CD4-positive, alpha-beta memory T cell (primary cell): ENCODE results near the gene NUBPL. TPM values are rescaled to one million over a fixed set of nuclear protein-coding genes. Genes with fewer than 3 reads are reported as not detected.

Experiments
- CTCF ChIA-PET: fragments of 350-600 bp; sonication (Branson Sonifier 250); formaldehyde crosslinking; loops from one replicate; lab custom pipeline; 2021; ENCODE audit warnings: inconsistent platforms; ENCODE audit not compliant: partially characterized antibody; lab: Charles Lee
- POLR2A ChIA-PET: fragments of 350-600 bp; sonication (Branson Sonifier 250); formaldehyde crosslinking; loops from one replicate; lab custom pipeline; 2021; ENCODE audit not compliant: partially characterized antibody; lab: Charles Lee
- DNase-seq, 5 donors: peaks; one replicate each; pipeline versions ENCODE4 v3.0.0 to v3.0.0-alpha.2; 2020 to 2022; ENCODE audit warnings: mixed read lengths in 1 of 5
- H3K27ac ChIP-seq: one replicate; pipeline ENCODE4 v1.7.0; 2013; ENCODE audit warnings: low read depth, low read length
- H3K27me3 ChIP-seq: 2 replicates; pipeline ENCODE4 v1.7.0; 2013; ENCODE audit warnings: mild to moderate bottlenecking, low read length, moderate library complexity; ENCODE audit not compliant: insufficient read depth
- H3K36me3 ChIP-seq: 2 replicates; pipeline ENCODE4 v1.7.0; 2013; ENCODE audit warnings: mild to moderate bottlenecking, low read length, moderate library complexity; ENCODE audit not compliant: insufficient read depth
- H3K4me1 ChIP-seq: 2 replicates; pipeline ENCODE4 v1.7.0; 2013; ENCODE audit warnings: mild to moderate bottlenecking, low read length, moderate library complexity; ENCODE audit not compliant: insufficient read depth
- H3K4me3 ChIP-seq, 2 donors: one replicate each; pipeline ENCODE4 v1.7.0; 2013; ENCODE audit warnings: low read length in 2 of 2, mild to moderate bottlenecking in 1 of 2
- H3K9me3 ChIP-seq, 2 donors: one replicate each; pipeline ENCODE4 v1.7.0; 2013; ENCODE audit warnings: low read length in 2 of 2, control low read depth in 1 of 2; ENCODE audit not compliant: control insufficient read depth in 1 of 2
- H3K27ac Mint-ChIP-seq, 7 donors: one replicate each; pipeline ENCODE4 v1.8.0; 2020 to 2021; ENCODE audit warnings: mixed read lengths in 7 of 7, mild to moderate bottlenecking in 6 of 7, inconsistent platforms in 3 of 7, moderate library complexity in 3 of 7
- H3K27me3 Mint-ChIP-seq, 2 donors: one replicate each; pipeline ENCODE4 v1.8.0; 2020 to 2021; ENCODE audit warnings: mixed read lengths in 2 of 2
- H3K36me3 Mint-ChIP-seq, 2 donors: one replicate each; pipeline ENCODE4 v1.8.0; 2020 to 2021; ENCODE audit warnings: mixed read lengths in 2 of 2, inconsistent platforms in 1 of 2, mild to moderate bottlenecking in 1 of 2
- H3K4me1 Mint-ChIP-seq, 4 donors: one replicate each; pipeline ENCODE4 v1.8.0; 2020 to 2021; ENCODE audit warnings: mixed read lengths in 4 of 4, mild to moderate bottlenecking in 1 of 4
- H3K4me3 Mint-ChIP-seq, 8 donors: one replicate each; pipeline ENCODE4 v1.8.0; 2020 to 2021; ENCODE audit warnings: mixed read lengths in 8 of 8, mild to moderate bottlenecking in 7 of 8, moderate library complexity in 6 of 8, inconsistent platforms in 3 of 8
- H3K9me3 Mint-ChIP-seq, 8 donors: one replicate each; pipeline ENCODE4 v1.8.0; 2020 to 2021; ENCODE audit warnings: mixed read lengths in 8 of 8, mild to moderate bottlenecking in 5 of 8, inconsistent platforms in 3 of 8, moderate library complexity in 1 of 8
- intact Hi-C: fragments of 100-400 bp; cut with micrococcal nuclease; formaldehyde crosslinking; loops from one replicate; pipeline ENCODE4 v1.15.1; 2023
- polyA plus RNA-seq, 2 donors: library from polyadenylated mRNA; unstranded; fragments of 300-500 nt; fragmentation: Illumina TruSeq; gene quantifications; one replicate each; pipeline ENCODE4 v1.2.3, GENCODE V29; 2021
- total RNA-seq, 2 experiments: library from RNA; stranded (reverse); gene quantifications; one replicate each; pipeline ENCODE4 v1.2.3, GENCODE V29; 2021

The NUBPL gene
- total and polyA plus RNA-seq, 4 experiments from 2014 or later, result 7.2 to 10.1 (median 7.4) TPM

- H3K36me3 ChIP-seq, result no peaks in the 10 kb centered on the region
- H3K4me1 ChIP-seq, result no peaks in the 10 kb centered on the region
- Mint-ChIP-seq H3K9me3 (peaks cover 4 to 49% (median 36%) of the 10 kb centered on the region in 8 donors), H3K27me3 (no peaks in the 10 kb centered on the region), H3K36me3 (peaks cover 37 to 52% of the 10 kb centered on the region in 2 donors), H3K4me3 (no peak overlapping the region), H3K4me1 (peaks cover 8 to 14% (median 11%) of the 10 kb centered on the region in 4 donors), H3K27ac (no peak overlapping the region)
- intact Hi-C loops, result no loop called here
- ChIA-PET POLR2A (no interaction called here), CTCF (no interaction called here)
- H3K4me3 ChIP-seq, result no peak overlapping the region
- no peaks in the 10 kb centered on the region for H3K9me3 ChIP-seq
- H3K27ac ChIP-seq, result no peak overlapping the region
- no peaks in the 10 kb centered on the region for H3K27me3 ChIP-seq
- no peak for DNase-seq
Observed at GRCh38 chr14:31660728-31661127, 99.5 kb downstream of the NUBPL start.

DNA sequence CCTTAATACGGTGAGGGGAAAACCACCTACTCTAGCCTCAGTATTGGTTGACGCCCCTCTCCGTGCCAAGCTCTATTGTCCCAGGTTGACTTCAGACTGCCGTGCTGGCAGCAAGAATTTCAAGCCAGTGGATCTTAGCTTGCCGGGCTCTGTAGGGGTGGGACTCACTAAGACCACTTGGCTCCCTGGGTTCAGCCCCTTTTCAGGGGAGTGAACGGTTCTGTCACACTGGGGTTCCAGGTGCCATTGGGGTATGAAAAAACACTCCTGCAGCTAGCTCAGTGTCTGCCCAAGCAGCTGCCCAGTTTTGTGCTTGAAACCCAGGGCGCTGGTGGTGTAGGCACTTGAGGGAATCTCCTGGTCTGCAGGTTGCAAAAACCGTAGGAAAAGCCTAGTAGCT lies 107.1 kb downstream of the NUBPL start:
- Mint-ChIP-seq H3K9me3 (peaks cover 4 to 67% (median 49%) of the 10 kb centered on the region in 8 donors), H3K36me3 (peaks cover 40 to 68% of the 10 kb centered on the region in 2 donors), H3K4me1 (peaks cover 0 to 1% (median 0%) of the 10 kb centered on the region in 4 donors), H3K4me3 (no peak overlapping the region), H3K27me3 (no peaks in the 10 kb centered on the region), H3K27ac (no peak overlapping the region)
- CTCF ChIA-PET, result no interaction called here
- no peaks in the 10 kb centered on the region for H3K9me3 ChIP-seq
- no peaks in the 10 kb centered on the region for H3K4me1 ChIP-seq
- H3K4me3 ChIP-seq, result no peak overlapping the region
- H3K27ac ChIP-seq, result no peak overlapping the region
- no peaks in the 10 kb centered on the region for H3K27me3 ChIP-seq
- DNase-seq, result no peak
- intact Hi-C loops, result no loop called here
- no peaks in the 10 kb centered on the region for H3K36me3 ChIP-seq
- POLR2A ChIA-PET, result no interaction called here

DNA sequence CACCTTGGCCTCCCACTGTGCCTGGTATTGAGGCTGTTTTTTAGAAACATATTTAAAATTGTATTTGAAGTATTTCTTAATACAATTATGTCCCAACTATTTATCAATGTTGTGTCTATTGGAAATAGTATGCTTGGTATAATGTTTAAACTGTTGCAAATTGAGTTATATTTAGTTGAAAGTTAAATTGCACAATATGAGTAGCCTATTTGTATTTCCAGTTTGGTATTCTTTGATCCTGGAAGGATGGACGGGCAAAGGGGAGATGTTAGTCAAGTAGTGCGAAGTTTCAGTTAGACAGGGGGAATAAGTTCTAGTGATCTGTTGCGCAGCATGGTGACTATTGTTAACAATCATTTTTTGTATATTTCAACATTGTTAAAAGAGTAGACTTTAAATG lies 111.5 kb downstream of the NUBPL start:
- intact Hi-C loops, result no loop called here
- no peaks in the 10 kb centered on the region for H3K9me3 ChIP-seq
- ChIA-PET CTCF (no interaction called here), POLR2A (no interaction called here)
- H3K4me3 ChIP-seq, result no peak overlapping the region
- H3K4me1 ChIP-seq, result no peaks in the 10 kb centered on the region
- Mint-ChIP-seq H3K27ac (no peak overlapping the region), H3K4me1 (peaks cover 0 to 1% (median 0%) of the 10 kb centered on the region in 4 donors), H3K36me3 (peaks cover 24 to 53% of the 10 kb centered on the region in 2 donors), H3K4me3 (no peak overlapping the region), H3K9me3 (peaks cover 0 to 31% (median 22%) of the 10 kb centered on the region in 8 donors), H3K27me3 (no peaks in the 10 kb centered on the region)
- no peak overlapping the region for H3K27ac ChIP-seq
- no peaks in the 10 kb centered on the region for H3K27me3 ChIP-seq
- H3K36me3 ChIP-seq, result no peaks in the 10 kb centered on the region
- DNase-seq, result no peak

DNA sequence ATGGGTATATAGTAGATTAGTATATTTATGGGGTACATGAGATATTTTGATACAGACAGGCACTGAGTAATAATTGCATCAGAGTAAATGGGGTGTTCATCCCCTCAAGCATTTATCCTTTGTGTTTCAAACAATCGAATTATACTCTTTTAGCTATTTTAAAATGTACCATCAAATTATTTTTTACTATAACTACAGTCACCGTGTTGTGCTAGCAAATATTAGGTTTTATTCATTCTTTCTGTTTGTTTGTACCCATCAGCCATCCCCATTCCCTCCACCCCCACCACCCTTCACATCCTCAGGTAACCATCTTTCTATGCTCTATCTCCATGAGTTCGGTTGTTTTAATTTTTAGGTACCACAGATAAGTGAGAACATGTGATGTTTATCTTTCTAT lies 115.8 kb downstream of the NUBPL start:
- intact Hi-C loops, result no loop called here
- no peaks in the 10 kb centered on the region for H3K9me3 ChIP-seq
- H3K4me3 ChIP-seq, result no peak overlapping the region
- no peak for DNase-seq
- CTCF ChIA-PET, result no interaction called here
- Mint-ChIP-seq H3K9me3 (peaks cover 0 to 12% (median 3%) of the 10 kb centered on the region in 8 donors), H3K36me3 (peaks cover 25 to 63% of the 10 kb centered on the region in 2 donors), H3K4me1 (peaks cover 0 to 6% (median 0%) of the 10 kb centered on the region in 4 donors), H3K27me3 (no peaks in the 10 kb centered on the region), H3K4me3 (no peak overlapping the region), H3K27ac (no peak overlapping the region)
- H3K36me3 ChIP-seq, result no peaks in the 10 kb centered on the region
- no peaks in the 10 kb centered on the region for H3K4me1 ChIP-seq
- POLR2A ChIA-PET, result no interaction called here
- H3K27me3 ChIP-seq, result no peaks in the 10 kb centered on the region
- no peak overlapping the region for H3K27ac ChIP-seq

DNA sequence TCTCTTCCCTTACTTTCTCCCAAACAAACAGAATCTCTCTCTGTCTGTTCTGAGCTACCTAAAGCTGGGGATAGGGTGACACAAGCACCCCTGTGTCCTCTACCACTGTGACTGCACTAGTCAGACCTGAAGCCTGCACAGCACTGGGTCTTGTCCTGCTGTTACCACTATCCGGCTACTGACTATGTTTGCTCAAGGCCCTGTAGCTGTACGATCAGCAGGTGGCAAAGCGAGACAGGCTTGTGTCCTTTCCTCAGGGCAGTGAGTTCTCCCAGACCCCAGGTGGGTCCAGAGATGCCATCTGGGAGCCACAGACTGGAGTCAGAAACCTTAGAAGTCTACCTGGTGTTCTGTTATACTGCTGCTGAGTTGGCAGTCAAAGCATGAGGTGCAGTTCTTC lies 116.4 kb downstream of the NUBPL start:
- Mint-ChIP-seq H3K4me1 (peaks cover 0 to 6% (median 0%) of the 10 kb centered on the region in 4 donors), H3K27me3 (no peaks in the 10 kb centered on the region), H3K4me3 (no peak overlapping the region), H3K36me3 (peaks cover 28 to 67% of the 10 kb centered on the region in 2 donors), H3K9me3 (peaks cover 0 to 16% (median 6%) of the 10 kb centered on the region in 8 donors), H3K27ac (no peak overlapping the region)
- no peak for DNase-seq
- ChIA-PET POLR2A (no interaction called here), CTCF (no interaction called here)
- no peaks in the 10 kb centered on the region for H3K4me1 ChIP-seq
- H3K9me3 ChIP-seq, result no peaks in the 10 kb centered on the region
- no peaks in the 10 kb centered on the region for H3K27me3 ChIP-seq
- H3K36me3 ChIP-seq, result no peaks in the 10 kb centered on the region
- intact Hi-C loops, result no loop called here
- no peak overlapping the region for H3K4me3 ChIP-seq
- H3K27ac ChIP-seq, result no peak overlapping the region

DNA sequence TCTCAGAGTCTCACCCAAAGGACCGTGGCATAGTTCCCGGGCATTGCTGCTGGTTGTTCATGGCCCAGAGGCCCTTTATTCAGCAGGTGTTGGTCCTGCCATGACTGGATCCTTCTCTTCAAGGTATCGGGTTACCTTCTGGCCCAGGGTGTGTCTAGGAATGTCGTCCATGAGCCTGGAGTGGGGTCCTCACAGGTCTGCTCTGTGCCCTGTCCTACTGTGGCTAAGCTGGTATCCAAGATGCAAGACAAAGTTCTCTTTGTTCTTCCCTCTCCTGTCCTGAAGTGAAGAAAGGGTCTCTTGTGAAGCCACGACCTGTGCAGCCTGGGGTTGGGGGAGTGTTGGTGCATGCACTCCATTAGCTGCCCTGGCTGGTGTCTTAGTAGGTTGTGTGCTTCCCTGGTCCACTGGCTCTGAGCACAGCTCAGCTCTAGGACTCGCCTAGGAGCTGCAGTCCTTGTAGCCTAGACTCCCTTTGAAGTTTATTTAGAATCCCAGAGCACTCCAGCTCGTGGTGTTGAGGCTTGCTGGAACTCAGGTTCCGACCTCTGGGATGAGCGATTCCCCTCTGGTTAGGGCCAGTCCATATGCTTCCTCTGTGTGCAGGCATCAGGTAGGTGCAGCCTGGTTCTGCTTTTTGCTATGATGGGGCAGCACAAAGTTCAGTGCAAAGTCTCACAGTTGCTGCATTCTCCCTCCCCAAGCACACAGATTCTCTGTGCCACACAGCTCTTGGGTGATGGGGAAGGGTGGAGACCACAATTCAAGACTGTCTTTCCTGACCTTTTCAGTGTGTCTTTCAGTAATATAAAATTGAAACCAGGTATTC lies 117.4 kb downstream of the NUBPL start:
- Mint-ChIP-seq H3K9me3 (peaks cover 2 to 20% (median 11%) of the 10 kb centered on the region in 8 donors), H3K27me3 (no peaks in the 10 kb centered on the region), H3K4me3 (no peak overlapping the region), H3K36me3 (peaks cover 34 to 67% of the 10 kb centered on the region in 2 donors), H3K4me1 (peaks cover 0 to 6% (median 0%) of the 10 kb centered on the region in 4 donors), H3K27ac (peak overlapping the region in 1 of 7 donors; percentile 13)
- ChIA-PET CTCF (no interaction called here), POLR2A (no interaction called here)
- no peak overlapping the region for H3K27ac ChIP-seq
- intact Hi-C loops, result no loop called here
- no peaks in the 10 kb centered on the region for H3K9me3 ChIP-seq
- H3K27me3 ChIP-seq, result no peaks in the 10 kb centered on the region
- H3K36me3 ChIP-seq, result no peaks in the 10 kb centered on the region
- DNase-seq, result no peak
- no peaks in the 10 kb centered on the region for H3K4me1 ChIP-seq
- H3K4me3 ChIP-seq, result no peak overlapping the region

- H3K4me1 Mint-ChIP-seq, result peaks cover 0 to 6% (median under 1%) of the 10 kb centered on the region in 4 donors
- ChIA-PET CTCF (no interaction called here), POLR2A (no interaction called here)
- no peak for DNase-seq
- Histone ChIP-seq H3K36me3 (no peaks in the 10 kb centered on the region), H3K27ac (no peak overlapping the region), H3K4me3 (no peak overlapping the region), H3K4me1 (no peaks in the 10 kb centered on the region), H3K27me3 (no peaks in the 10 kb centered on the region), H3K9me3 (no peaks in the 10 kb centered on the region)
- H3K27me3 Mint-ChIP-seq, result no peaks in the 10 kb centered on the region
- H3K27ac Mint-ChIP-seq, result no peak overlapping the region
- H3K4me3 Mint-ChIP-seq, result no peak overlapping the region
- intact Hi-C loops, result no loop called here
- peaks cover 40 to 85% of the 10 kb centered on the region in 2 donors for H3K36me3 Mint-ChIP-seq
- H3K9me3 Mint-ChIP-seq, result peaks cover 2 to 35% (median 22%) of the 10 kb centered on the region in 8 donors
Observed at GRCh38 chr14:31682768-31683167, 121.6 kb downstream of the NUBPL start.
